ENCODE data around the gene TGM6. TPM values are rescaled to one million over a fixed set of nuclear protein-coding genes. Genes with fewer than 3 reads are reported as not detected.

TGM6 gene
- total RNA-seq, 2 experiments from 2014 or later: not detected

DNA sequence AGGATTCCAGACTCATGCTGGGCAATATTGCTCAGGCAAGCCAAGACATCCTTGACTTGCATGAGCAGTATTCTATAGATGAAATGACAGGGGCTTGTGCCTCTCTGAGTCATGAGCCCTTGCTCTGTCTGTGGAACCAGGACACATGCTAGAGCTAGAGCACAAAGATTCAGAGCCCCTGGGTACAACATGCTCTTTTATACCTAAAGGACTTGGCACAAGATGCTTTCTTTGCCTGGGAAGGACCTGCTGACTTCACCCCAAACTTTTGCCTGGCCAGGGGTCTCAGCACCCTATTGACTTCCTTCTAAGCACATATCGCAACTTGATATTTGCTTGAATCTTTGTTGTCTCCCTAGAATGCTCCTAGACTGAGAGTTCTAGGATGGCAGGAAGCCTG lies 27.4 kb downstream of the TGM6 start:
- H3K27me3 Mint-ChIP-seq: peaks cover 22% of the 10 kb centered on the region
- CTCF ChIA-PET: no interaction called here
- ATAC-seq (no peak), DNase-seq (no peak)
- H3K27ac Mint-ChIP-seq: no peak overlapping the region
- H3K4me3 Mint-ChIP-seq: no peak overlapping the region
- H3K9me3 Mint-ChIP-seq (ENCODE audit: low read depth): peaks cover 2% of the 10 kb centered on the region
- no peaks in the 10 kb centered on the region for H3K4me1 Mint-ChIP-seq
- H3K36me3 Mint-ChIP-seq: peaks cover 1% of the 10 kb centered on the region

GRCh38 chr20:2416541-2417212 lies 36.0 kb downstream of the TGM6 start:
- Mint-ChIP-seq H3K27ac (no peak overlapping the region), H3K9me3 (ENCODE audit: low read depth) (no peaks in the 10 kb centered on the region), H3K27me3 (peaks cover 31% of the 10 kb centered on the region), H3K4me1 (no peaks in the 10 kb centered on the region), H3K4me3 (no peak overlapping the region), H3K36me3 (no peaks in the 10 kb centered on the region)
- CTCF ChIA-PET: no interaction called here
- DNase-seq (peak; percentile 4), ATAC-seq (no peak)

DNA sequence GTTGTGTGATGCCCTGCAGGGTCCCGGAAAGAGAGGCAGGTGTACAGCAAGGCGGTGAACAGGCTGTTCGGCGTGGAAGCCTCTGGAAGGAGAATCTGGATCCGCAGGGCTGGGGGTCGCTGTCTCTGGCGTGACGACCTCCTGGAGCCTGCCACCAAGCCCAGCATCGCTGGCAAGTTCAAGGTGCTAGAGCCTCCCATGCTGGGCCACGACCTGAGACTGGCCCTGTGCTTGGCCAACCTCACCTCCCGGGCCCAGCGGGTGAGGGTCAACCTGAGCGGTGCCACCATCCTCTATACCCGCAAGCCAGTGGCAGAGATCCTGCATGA lies 36.5 kb downstream of the TGM6 start:
- Mint-ChIP-seq H3K27me3 (peaks cover 30% of the 10 kb centered on the region), H3K4me1 (no peaks in the 10 kb centered on the region), H3K9me3 (ENCODE audit: low read depth) (no peaks in the 10 kb centered on the region), H3K36me3 (no peaks in the 10 kb centered on the region), H3K4me3 (no peak overlapping the region), H3K27ac (no peak overlapping the region)
- CTCF ChIA-PET: no interaction called here
- DNase-seq (peak; percentile 32), ATAC-seq (no peak)

GRCh38 chr20:2418388-2418787 lies 37.7 kb downstream of the TGM6 start:
- CTCF ChIA-PET: no interaction called here
- H3K4me1 Mint-ChIP-seq: no peaks in the 10 kb centered on the region
- H3K27me3 Mint-ChIP-seq: peaks cover 28% of the 10 kb centered on the region
- ATAC-seq: no peak
- H3K27ac Mint-ChIP-seq: no peak overlapping the region
- no peaks in the 10 kb centered on the region for H3K36me3 Mint-ChIP-seq
- no peaks in the 10 kb centered on the region for H3K9me3 Mint-ChIP-seq (ENCODE audit: low read depth)
- peak; percentile 11 for DNase-seq
- no peak overlapping the region for H3K4me3 Mint-ChIP-seq

DNA sequence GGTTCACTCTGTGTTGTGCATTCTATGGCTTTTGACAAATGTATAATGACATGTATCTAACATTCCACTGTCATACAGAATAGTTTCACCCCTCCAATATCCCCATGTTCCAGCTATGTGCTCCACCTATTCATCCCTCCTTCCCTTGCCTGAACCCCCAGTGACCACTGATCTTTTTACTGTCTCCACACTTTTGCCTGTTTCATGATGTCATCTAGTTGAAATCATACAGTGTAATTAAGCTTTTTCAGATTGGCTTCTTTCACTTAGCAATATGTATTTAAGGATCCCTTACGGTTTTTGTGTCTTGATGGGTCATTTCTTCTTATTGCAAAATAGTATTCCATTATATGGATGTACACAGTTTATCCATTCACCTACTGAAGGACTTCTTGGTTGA lies 39.8 kb downstream of the TGM6 start:
- CTCF ChIA-PET: no interaction called here
- H3K4me1 Mint-ChIP-seq: no peaks in the 10 kb centered on the region
- H3K4me3 Mint-ChIP-seq: no peak overlapping the region
- no peak overlapping the region for H3K27ac Mint-ChIP-seq
- ATAC-seq (no peak), DNase-seq (no peak)
- no peaks in the 10 kb centered on the region for H3K9me3 Mint-ChIP-seq (ENCODE audit: low read depth)
- H3K27me3 Mint-ChIP-seq: peaks cover 29% of the 10 kb centered on the region
- no peaks in the 10 kb centered on the region for H3K36me3 Mint-ChIP-seq

- no peaks in the 10 kb centered on the region for H3K4me1 Mint-ChIP-seq
- H3K4me3 Mint-ChIP-seq: no peak overlapping the region
- H3K36me3 Mint-ChIP-seq: no peaks in the 10 kb centered on the region
- CTCF ChIA-PET: no interaction called here
- peaks cover 33% of the 10 kb centered on the region for H3K27me3 Mint-ChIP-seq
- ATAC-seq (no peak), DNase-seq (no peak)
- no peak overlapping the region for H3K27ac Mint-ChIP-seq
- H3K9me3 Mint-ChIP-seq (ENCODE audit: low read depth): no peaks in the 10 kb centered on the region
Observed at GRCh38 chr20:2421247-2421646, 40.5 kb downstream of the TGM6 start.

DNA sequence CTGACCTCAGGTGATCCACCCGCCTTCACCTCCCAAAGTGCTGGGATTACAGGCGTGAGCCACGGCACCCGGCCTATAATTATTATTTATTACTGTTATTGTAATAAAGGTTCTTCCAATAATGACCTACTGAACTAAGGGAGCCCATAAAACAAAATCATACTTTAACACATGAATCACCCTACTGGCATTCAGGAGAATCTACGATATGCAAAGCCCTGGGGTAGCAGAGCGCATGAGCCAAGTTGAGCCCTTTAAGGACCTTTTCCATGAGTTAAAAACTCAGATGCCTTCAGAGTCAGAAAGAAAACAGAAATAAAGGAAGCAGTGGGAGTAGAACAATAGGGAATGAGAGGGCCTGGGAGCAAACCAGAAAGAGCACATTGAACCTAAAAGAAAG lies 48.4 kb downstream of the TGM6 start:
- H3K27me3 Mint-ChIP-seq: peaks cover 23% of the 10 kb centered on the region
- H3K9me3 Mint-ChIP-seq (ENCODE audit: low read depth): no peaks in the 10 kb centered on the region
- peaks cover 1% of the 10 kb centered on the region for H3K36me3 Mint-ChIP-seq
- CTCF ChIA-PET: no interaction called here
- no peaks in the 10 kb centered on the region for H3K4me1 Mint-ChIP-seq
- no peak overlapping the region for H3K27ac Mint-ChIP-seq
- ATAC-seq: no peak
- no peak overlapping the region for H3K4me3 Mint-ChIP-seq
- no peak for DNase-seq

- no peak overlapping the region for H3K4me3 Mint-ChIP-seq
- CTCF ChIA-PET: no interaction called here
- DNase-seq: no peak
- no peak for ATAC-seq
- H3K9me3 Mint-ChIP-seq (ENCODE audit: low read depth): no peaks in the 10 kb centered on the region
- no peak overlapping the region for H3K27ac Mint-ChIP-seq
- no peaks in the 10 kb centered on the region for H3K4me1 Mint-ChIP-seq
- H3K36me3 Mint-ChIP-seq: peaks cover 1% of the 10 kb centered on the region
- peaks cover 20% of the 10 kb centered on the region for H3K27me3 Mint-ChIP-seq
Observed at GRCh38 chr20:2430538-2430937, 49.8 kb downstream of the TGM6 start.

DNA sequence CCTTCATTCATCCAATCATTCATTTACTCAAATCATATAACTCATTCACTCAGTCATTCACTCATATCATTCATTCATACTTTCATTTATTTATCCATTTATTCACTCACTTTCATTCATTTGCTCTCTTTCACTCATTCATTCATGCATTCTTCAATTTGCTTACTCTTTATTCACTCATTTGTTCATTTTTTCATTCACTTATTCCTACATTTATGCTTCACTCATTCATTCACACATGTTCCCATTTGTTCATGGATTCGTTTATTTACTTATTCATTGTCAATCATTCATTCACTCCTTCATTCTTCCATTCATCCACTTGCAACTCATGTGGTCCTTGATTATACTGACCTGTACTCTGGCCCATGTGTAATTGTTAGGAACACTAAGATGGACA lies 50.5 kb downstream of the TGM6 start:
- no peak overlapping the region for H3K27ac Mint-ChIP-seq
- CTCF ChIA-PET: no interaction called here
- peaks cover 1% of the 10 kb centered on the region for H3K36me3 Mint-ChIP-seq
- H3K9me3 Mint-ChIP-seq (ENCODE audit: low read depth): no peaks in the 10 kb centered on the region
- no peak for DNase-seq
- no peaks in the 10 kb centered on the region for H3K4me1 Mint-ChIP-seq
- no peak overlapping the region for H3K4me3 Mint-ChIP-seq
- H3K27me3 Mint-ChIP-seq: peaks cover 16% of the 10 kb centered on the region
- no peak for ATAC-seq

GRCh38 chr20:2446845-2447244 lies 66.1 kb downstream of the TGM6 start:
- Mint-ChIP-seq H3K27ac (no peak overlapping the region), H3K4me3 (no peak overlapping the region), H3K9me3 (ENCODE audit: low read depth) (no peaks in the 10 kb centered on the region), H3K27me3 (peaks cover 8% of the 10 kb centered on the region), H3K36me3 (no peaks in the 10 kb centered on the region), H3K4me1 (peaks cover 19% of the 10 kb centered on the region)
- CTCF ChIA-PET: interaction anchor here (1.5 kb wide), 1 partner anchor 14 kb away, joined by 3 read pairs; no protein-coding TSS in a partner anchor
- ATAC-seq (no peak), DNase-seq (no peak)

DNA sequence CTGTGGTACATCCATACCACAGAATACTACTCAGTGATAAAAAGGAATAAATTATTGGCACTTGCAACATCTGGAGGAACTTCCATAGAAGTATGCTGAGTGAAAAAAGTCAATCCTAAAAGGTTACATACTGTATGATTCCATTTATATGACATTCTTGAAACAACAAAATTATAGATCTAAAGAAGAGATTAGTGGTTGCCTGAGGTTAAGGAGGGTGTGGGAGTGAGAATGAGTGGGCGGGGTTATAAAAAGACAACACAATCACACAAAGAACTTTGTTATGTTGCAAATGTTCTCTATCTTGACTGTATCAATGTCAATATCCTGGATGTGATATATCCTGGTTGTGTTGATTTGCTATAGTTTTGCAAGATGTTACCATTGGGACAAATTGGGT lies 68.7 kb downstream of the TGM6 start:
- H3K9me3 Mint-ChIP-seq (ENCODE audit: low read depth): no peaks in the 10 kb centered on the region
- no peak overlapping the region for H3K27ac Mint-ChIP-seq
- H3K36me3 Mint-ChIP-seq: no peaks in the 10 kb centered on the region
- CTCF ChIA-PET: interaction anchor here (0.6 to 4.8 kb wide), 2 partner anchors 19 to 1495 kb away, joined by 3 to 39 read pairs; partner anchors contain the start of gene SNRPB
- H3K27me3 Mint-ChIP-seq: peaks cover 8% of the 10 kb centered on the region
- peaks cover 19% of the 10 kb centered on the region for H3K4me1 Mint-ChIP-seq
- ATAC-seq (no peak), DNase-seq (no peak)
- no peak overlapping the region for H3K4me3 Mint-ChIP-seq

DNA sequence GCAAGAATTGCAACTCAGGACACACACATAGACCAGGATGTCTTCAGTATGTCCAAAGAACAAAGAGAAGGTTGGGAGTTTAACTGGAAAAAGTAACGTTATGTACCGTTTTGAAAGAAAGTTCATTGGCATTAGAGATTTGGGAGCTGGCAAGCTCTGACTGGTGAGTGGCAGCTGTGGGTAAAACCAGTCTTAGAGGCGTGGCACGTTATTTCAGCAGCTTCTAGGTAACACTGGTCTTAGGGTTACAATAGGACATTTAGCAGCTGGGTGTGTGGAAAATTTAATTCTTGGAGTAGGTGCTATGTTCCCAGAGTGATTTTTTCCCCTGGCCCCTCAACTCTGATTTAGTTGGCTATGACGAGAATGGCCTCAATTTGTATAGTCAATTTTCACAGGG lies 70.7 kb downstream of the TGM6 start:
- ATAC-seq: no peak
- H3K36me3 Mint-ChIP-seq: no peaks in the 10 kb centered on the region
- H3K27ac Mint-ChIP-seq: no peak overlapping the region
- DNase-seq: no peak
- H3K9me3 Mint-ChIP-seq (ENCODE audit: low read depth): no peaks in the 10 kb centered on the region
- peaks cover 5% of the 10 kb centered on the region for H3K27me3 Mint-ChIP-seq
- peaks cover 19% of the 10 kb centered on the region for H3K4me1 Mint-ChIP-seq
- CTCF ChIA-PET: interaction anchor here (0.9 to 4.8 kb wide), 13 partner anchors 9 to 244 kb away, joined by 3 to 39 read pairs (median 8); partner anchors contain the start of genes SNRPB and TGM6
- H3K4me3 Mint-ChIP-seq: no peak overlapping the region

- H3K36me3 Mint-ChIP-seq: no peaks in the 10 kb centered on the region
- H3K4me3 Mint-ChIP-seq: no peak overlapping the region
- no peak overlapping the region for H3K27ac Mint-ChIP-seq
- ATAC-seq (peak; percentile 59), DNase-seq (peak; percentile 76)
- CTCF ChIA-PET: interaction anchor here (0.9 to 4.8 kb wide), 15 partner anchors 10 to 245 kb away, joined by 3 to 39 read pairs (median 7); partner anchors contain the start of genes SNRPB and TGM6
- H3K4me1 Mint-ChIP-seq: peaks cover 19% of the 10 kb centered on the region
- H3K9me3 Mint-ChIP-seq (ENCODE audit: low read depth): no peaks in the 10 kb centered on the region
- peaks cover 5% of the 10 kb centered on the region for H3K27me3 Mint-ChIP-seq
Observed at GRCh38 chr20:2451939-2452732, 71.4 kb downstream of the TGM6 start.

DNA sequence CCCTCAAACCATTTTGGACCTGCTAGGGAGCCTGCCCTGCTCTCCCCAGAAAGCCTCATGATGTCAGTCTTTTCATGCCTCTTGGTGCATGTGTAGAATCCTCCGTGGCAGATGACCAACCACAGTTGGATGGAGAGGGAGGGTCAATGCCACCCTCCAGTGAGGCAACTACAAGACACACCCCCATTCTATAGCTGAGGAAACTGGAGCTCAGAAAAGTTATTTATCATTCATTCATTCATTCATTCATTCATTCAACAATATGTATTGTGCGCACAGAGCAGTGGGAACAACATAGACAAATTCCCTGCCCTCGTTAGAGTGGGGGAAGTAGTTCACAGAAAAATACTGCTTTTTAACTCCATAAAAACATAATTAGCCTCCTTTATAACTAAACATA lies 73.1 kb downstream of the TGM6 start:
- CTCF ChIA-PET: interaction anchor here (0.6 to 4.8 kb wide), 7 partner anchors 15 to 489 kb away, joined by 3 to 39 read pairs (median 4); partner anchors contain the start of gene SNRPB
- no peak overlapping the region for H3K4me3 Mint-ChIP-seq
- no peak overlapping the region for H3K27ac Mint-ChIP-seq
- peaks cover 5% of the 10 kb centered on the region for H3K27me3 Mint-ChIP-seq
- H3K9me3 Mint-ChIP-seq (ENCODE audit: low read depth): no peaks in the 10 kb centered on the region
- H3K4me1 Mint-ChIP-seq: peaks cover 18% of the 10 kb centered on the region
- no peaks in the 10 kb centered on the region for H3K36me3 Mint-ChIP-seq
- no peak for DNase-seq
- ATAC-seq: no peak

Data from activated CD8-positive, alpha-beta memory T cell treated with anti-CD3 and anti-CD28 coated beads, Interleukin-2, amount 10 ng/mL, durations not matched to agents 7 days and 5 days (primary cell).